NB4 (cell line): ENCODE results near the gene CA12.

Experiments
- POLR2A ChIP-seq: IDR thresholded peaks from 2 replicates; pipeline ENCODE4 v1.6.1; 2011; ENCODE audit warnings: mild to moderate bottlenecking; ENCODE audit not compliant: insufficient read length; ENCODE audit errors: extremely low read depth
- TF ChIP-seq, protein P1 (sequence below): IDR thresholded peaks from one replicate; pipeline ENCODE4 v1.5.1; 2012; ENCODE audit warnings: low read depth, low read length

- TF ChIP-seq, protein P1, sequence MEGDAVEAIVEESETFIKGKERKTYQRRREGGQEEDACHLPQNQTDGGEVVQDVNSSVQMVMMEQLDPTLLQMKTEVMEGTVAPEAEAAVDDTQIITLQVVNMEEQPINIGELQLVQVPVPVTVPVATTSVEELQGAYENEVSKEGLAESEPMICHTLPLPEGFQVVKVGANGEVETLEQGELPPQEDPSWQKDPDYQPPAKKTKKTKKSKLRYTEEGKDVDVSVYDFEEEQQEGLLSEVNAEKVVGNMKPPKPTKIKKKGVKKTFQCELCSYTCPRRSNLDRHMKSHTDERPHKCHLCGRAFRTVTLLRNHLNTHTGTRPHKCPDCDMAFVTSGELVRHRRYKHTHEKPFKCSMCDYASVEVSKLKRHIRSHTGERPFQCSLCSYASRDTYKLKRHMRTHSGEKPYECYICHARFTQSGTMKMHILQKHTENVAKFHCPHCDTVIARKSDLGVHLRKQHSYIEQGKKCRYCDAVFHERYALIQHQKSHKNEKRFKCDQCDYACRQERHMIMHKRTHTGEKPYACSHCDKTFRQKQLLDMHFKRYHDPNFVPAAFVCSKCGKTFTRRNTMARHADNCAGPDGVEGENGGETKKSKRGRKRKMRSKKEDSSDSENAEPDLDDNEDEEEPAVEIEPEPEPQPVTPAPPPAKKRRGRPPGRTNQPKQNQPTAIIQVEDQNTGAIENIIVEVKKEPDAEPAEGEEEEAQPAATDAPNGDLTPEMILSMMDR, result no peak
- TF ChIP-seq POLR2A, result no peak
These were observed 6.3 kb upstream of the CA12 start for GRCh38 chr15:63387748-63388493.
